HepG2 (cell line): ENCODE data around the gene SLC25A33. TPM values are rescaled to one million over a fixed set of nuclear protein-coding genes. Genes with fewer than 3 reads are reported as not detected.
A peak's percentile ranks its signal among the peaks of the same experiment; 100 is the strongest.

ENCODE experiments used
- CCAR2 ChIP-seq: fragments of 200-400 bp; formaldehyde crosslinking; optimal IDR thresholded peaks from 2 replicates; pipeline ENCODE3; 2018; ENCODE audit warnings: low read depth, mild to moderate bottlenecking, low read length, moderate library complexity
- ELF3 ChIP-seq: IDR thresholded peaks from 2 replicates; pipeline ENCODE4 v1.6.1; 2016; ENCODE audit warnings: missing genetic modification reagents, missing compliant biosample characterization
- ELF4 ChIP-seq: sonication (generic); formaldehyde crosslinking; IDR thresholded peaks from 2 replicates; pipeline ENCODE4 v1.5.0; 2020; ENCODE audit warnings: missing genetic modification reagents, mild to moderate bottlenecking, moderate library complexity, borderline replicate concordance
- FOXP4 ChIP-seq: sonication (generic); formaldehyde crosslinking; IDR thresholded peaks from 2 replicates; pipeline ENCODE4 v1.4.0; 2020; ENCODE audit warnings: missing genetic modification reagents
- HMGA1 ChIP-seq: sonication (generic); formaldehyde crosslinking; conservative IDR thresholded peaks from 2 replicates; pipeline ENCODE4 v1.4.0; 2020; ENCODE audit warnings: missing genetic modification reagents
- HNF4G ChIP-seq, 2 experiments: sonication (generic) in 1 of 2; formaldehyde crosslinking in 1 of 2; IDR thresholded peaks; 2 replicates each; pipeline versions ENCODE4 v1.4.0 to v1.6.1; 2011 to 2020; ENCODE audit warnings: borderline replicate concordance in 2 of 2, low read depth in 2 of 2, mild to moderate bottlenecking in 2 of 2, low read length in 1 of 2, missing genetic modification reagents in 1 of 2, moderate library complexity in 1 of 2
- MTERF4 ChIP-seq: sonication (generic); formaldehyde crosslinking; IDR thresholded peaks from 2 replicates; pipeline ENCODE4 v1.8.0; 2023; ENCODE audit warnings: mild to moderate bottlenecking, missing genetic modification reagents
- MXD3 ChIP-seq: IDR thresholded peaks from 2 replicates; pipeline ENCODE4 v1.6.1; 2016; ENCODE audit warnings: mild to moderate bottlenecking, missing biosample characterization, missing genetic modification reagents
- PHF8 ChIP-seq: sonication (generic); formaldehyde crosslinking; IDR thresholded peaks from 2 replicates; pipeline ENCODE4 v1.5.0; 2020; ENCODE audit warnings: missing genetic modification reagents
- POLR2AphosphoS5 ChIP-seq: IDR thresholded peaks from 2 replicates; pipeline ENCODE4 v1.6.1; 2012; ENCODE audit warnings: low read depth, low read length
- RAD51 ChIP-seq: fragments of 450-650 bp; IDR thresholded peaks from 2 replicates; pipeline ENCODE4 v1.6.1; 2016; ENCODE audit warnings: borderline replicate concordance
- RARG ChIP-seq: sonication (generic); formaldehyde crosslinking; IDR thresholded peaks from 2 replicates; pipeline ENCODE4 v1.4.0; 2020; ENCODE audit warnings: low read depth, mild to moderate bottlenecking, missing genetic modification reagents
- SRSF4 ChIP-seq: fragments of 200-400 bp; formaldehyde crosslinking; IDR thresholded peaks from one replicate; pipeline ENCODE4 v1.6.1; 2018; ENCODE audit warnings: mild to moderate bottlenecking, low read depth, low read length, moderate library complexity; ENCODE audit not compliant: poor library complexity, severe bottlenecking
- TOPORS ChIP-seq: sonication (generic); formaldehyde crosslinking; IDR thresholded peaks from 2 replicates; pipeline ENCODE4 v1.8.0; 2023; ENCODE audit warnings: mild to moderate bottlenecking, missing genetic modification reagents
- TRIM24 ChIP-seq: sonication (generic); formaldehyde crosslinking; IDR thresholded peaks from 2 replicates; pipeline ENCODE4 v1.8.0; 2022; ENCODE audit warnings: mild to moderate bottlenecking, missing genetic modification reagents
- ZBTB21 ChIP-seq: sonication (generic); formaldehyde crosslinking; IDR thresholded peaks from 2 replicates; pipeline ENCODE4 v1.4.0; 2020; ENCODE audit warnings: missing genetic modification reagents
- ZBTB34 ChIP-seq: sonication (generic); formaldehyde crosslinking; IDR thresholded peaks from 2 replicates; pipeline ENCODE4 v1.8.0; 2022; ENCODE audit warnings: mild to moderate bottlenecking, missing genetic modification reagents
- ZFP1 ChIP-seq: IDR thresholded peaks from 2 replicates; pipeline ENCODE4 v1.6.1; 2016
- ZFP91 ChIP-seq: sonication (generic); formaldehyde crosslinking; IDR thresholded peaks from 2 replicates; pipeline ENCODE4 v1.9.0; 2022; ENCODE audit warnings: missing genetic modification reagents, mild to moderate bottlenecking, borderline replicate concordance
- ZKSCAN8 ChIP-seq: IDR thresholded peaks from 2 replicates; pipeline ENCODE4 v1.6.1; 2016; ENCODE audit warnings: borderline replicate concordance, missing genetic modification reagents, missing compliant biosample characterization
- ZNF160 ChIP-seq: sonication (generic); formaldehyde crosslinking; IDR thresholded peaks from 2 replicates; pipeline ENCODE4 v1.8.0; 2022; ENCODE audit warnings: mild to moderate bottlenecking, inconsistent platforms, missing genetic modification reagents
- ZNF414 ChIP-seq: sonication (generic); formaldehyde crosslinking; IDR thresholded peaks from 2 replicates; pipeline ENCODE4 v1.5.0; 2020; ENCODE audit warnings: missing genetic modification reagents
- ZNF432 ChIP-seq: sonication (generic); formaldehyde crosslinking; IDR thresholded peaks from 2 replicates; pipeline ENCODE4 v1.5.0; 2020; ENCODE audit warnings: missing genetic modification reagents, mild to moderate bottlenecking, borderline replicate concordance
- polyA plus RNA-seq, 8 experiments: library from polyadenylated mRNA; depleted of rRNA in 3 of 8; stranded (reverse) in 7 of 8; unstranded in 1 of 8; fragments of >200 nt; fragmentation: Illumina TruSeq in 4 of 8; extraction: Trizol in 4 of 8; gene quantifications; 2 replicates each; pipeline versions ENCODE4 v1.2.1 to v1.2.3, GENCODE V29; 2011 to 2016; ENCODE audit warnings: low read depth in 4 of 8, missing spikeins in 1 of 8, mixed read lengths in 1 of 8; ENCODE audit not compliant: insufficient read depth in 1 of 8
- total RNA-seq, 5 experiments: library from RNA; depleted of rRNA; stranded (reverse); fragments of >200 nt; fragmentation: Illumina TruSeq; extraction: Trizol; gene quantifications; 2 replicates each; pipeline ENCODE4 v1.2.3, GENCODE V29; 2016; ENCODE audit warnings: low read depth in 1 of 5

SLC25A33 gene
- total and polyA plus RNA-seq, 2 of the 13 experiments (the other 11 are each of a cell fraction or from before 2014, with no cell fraction given), result 15.4 to 50.3 TPM

- TF ChIP-seq PHF8 (CRISPR knock-in tag) (0 out of 2 replicates have a peak, but pooled peaks have one; percentile 30), ZNF414 (CRISPR knock-in tag) (0 out of 2 replicates have a peak, but pooled peaks have one; percentile 39), HMGA1 (CRISPR knock-in tag) (no peak), MXD3 (no peak; the same call in 1 of the 2 replicates), ELF4 (CRISPR knock-in tag) (no peak), ZBTB21 (CRISPR knock-in tag) (0 out of 2 replicates have a peak, but pooled peaks have one; percentile 41), TRIM24 (CRISPR knock-in tag) (peak; percentile 70; the same call in 1 of the 2 replicates), HNF4G (IDR thresholded peaks at IDR 0.05; ENCODE audit: borderline replicate concordance, low read depth, low read length) (peak; percentile 90), HNF4G (CRISPR knock-in tag; IDR thresholded peaks at IDR 0.05; ENCODE audit: borderline replicate concordance, low read depth) (peak; percentile 89), RAD51 (no peak), SRSF4 (no peak), POLR2AphosphoS5 (0 out of 2 replicates have a peak, but pooled peaks have one; percentile 28), FOXP4 (CRISPR knock-in tag) (peak; percentile 97), ZFP1 (peak; percentile 82; the same call in 1 of the 2 replicates), ZBTB34 (CRISPR knock-in tag) (peak; percentile 96), ZKSCAN8 (CRISPR knock-in tag) (peak; percentile 83), ZNF160 (CRISPR knock-in tag) (no peak; the same call in 1 of the 2 replicates), ELF3 (CRISPR knock-in tag) (peak; percentile 89; the same call in 1 of the 2 replicates), CCAR2 (no peak), ZNF432 (CRISPR knock-in tag) (no peak), MTERF4 (CRISPR knock-in tag) (no peak), ZFP91 (CRISPR knock-in tag) (peak; percentile 25; the same call in 1 of the 2 replicates), RARG (CRISPR knock-in tag) (no peak), TOPORS (CRISPR knock-in tag) (no peak)
Measured at GRCh38 chr1:9553736-9554144, 14.5 kb downstream of the SLC25A33 start (continued).
